CD4-positive, alpha-beta T cell treated with Interleukin-10 for 1 hour (primary cell): ENCODE measurements around the gene TRPM1.

ENCODE experiments used
- DNase-seq: peaks from one replicate; pipeline ENCODE4 v3.0.0-alpha.2; 2020

The TRPM1 gene

GRCh38 chr15:31013863-31014607 is 87.5 kb downstream of the TRPM1 start:
- no peak for DNase-seq

- no peak for DNase-seq
Observed at GRCh38 chr15:31012455-31012854, 89.1 kb downstream of the TRPM1 start.

- no peak for DNase-seq
Observed at GRCh38 chr15:31010036-31010435, 91.5 kb downstream of the TRPM1 start.

GRCh38 chr15:31005660-31006059 is 95.9 kb downstream of the TRPM1 start:
- DNase-seq: no peak

- peak; percentile 26 for DNase-seq
Observed at GRCh38 chr15:31004220-31004733, 97.2 kb downstream of the TRPM1 start.

- no peak for DNase-seq
Observed at GRCh38 chr15:31001702-31002101, 99.8 kb downstream of the TRPM1 start.

- no peak for DNase-seq
Observed at GRCh38 chr15:30999729-31000128, 101.8 kb downstream of the TRPM1 start.

GRCh38 chr15:30997270-30997669 is 104.3 kb downstream of the TRPM1 start:
- DNase-seq: no peak

- no peak for DNase-seq
Observed at GRCh38 chr15:30992249-30992864, 109.2 kb downstream of the TRPM1 start.

GRCh38 chr15:30991255-30992235 is 110.0 kb downstream of the TRPM1 start, which contains the start of gene MTMR10:
Gene MTMR10 (minus strand): TSS chr15:30991628. CDS start chr15:30991506, 122 bp downstream.
- peak; percentile 78 for DNase-seq

GRCh38 chr15:30990446-30991254 is 110.9 kb downstream of the TRPM1 start:
- DNase-seq: no peak

- no peak for DNase-seq
Observed at GRCh38 chr15:30990036-30990435, 111.5 kb downstream of the TRPM1 start.

GRCh38 chr15:30985081-30985531 is 116.4 kb downstream of the TRPM1 start:
- no peak for DNase-seq

GRCh38 chr15:30984542-30984941 is 117.0 kb downstream of the TRPM1 start:
- no peak for DNase-seq

- no peak for DNase-seq
Observed at GRCh38 chr15:30984118-30984517, 117.4 kb downstream of the TRPM1 start.

GRCh38 chr15:30979457-30979856 is 122.1 kb downstream of the TRPM1 start:
- DNase-seq: no peak

GRCh38 chr15:30978328-30978727 is 123.2 kb downstream of the TRPM1 start:
- no peak for DNase-seq

- DNase-seq: no peak
Observed at GRCh38 chr15:30974112-30974511, 127.4 kb downstream of the TRPM1 start.

- no peak for DNase-seq
Observed at GRCh38 chr15:30973379-30973778, 128.1 kb downstream of the TRPM1 start.

- no peak for DNase-seq
Observed at GRCh38 chr15:30969724-30970123, 131.8 kb downstream of the TRPM1 start.

- DNase-seq: no peak
Observed at GRCh38 chr15:30963681-30964080, 137.8 kb downstream of the TRPM1 start.

GRCh38 chr15:30962659-30963058 is 138.9 kb downstream of the TRPM1 start:
- DNase-seq: no peak
